K562 (cell line): ENCODE results near the gene MUCL3. TPM values are rescaled to one million over a fixed set of nuclear protein-coding genes. Genes with fewer than 3 reads are reported as not detected.

ENCODE experiments used
- ARHGAP35 ChIP-seq: fragments of 450-650 bp; IDR thresholded peaks from 2 replicates; pipeline ENCODE4 v1.6.1; 2018; ENCODE audit not compliant: partially characterized antibody
- CBX1 ChIP-seq: sonication (generic); IDR thresholded peaks from 2 replicates; pipeline ENCODE4 v1.6.1; 2016; ENCODE audit warnings: antibody characterized with exemption, low read depth, mild to moderate bottlenecking
- CEBPG ChIP-seq, 3 experiments: fragments of 200-800 bp in 1 of 3; sonication (Bioruptor generic) in 1 of 3; sonication (generic) in 1 of 3; formaldehyde crosslinking in 1 of 3; IDR thresholded peaks in 2 of 3; conservative IDR thresholded peaks in 1 of 3; 2 replicates each; pipeline versions ENCODE4 v1.6.1 to v1.8.0; 2016 to 2022; ENCODE audit warnings: missing compliant biosample characterization in 2 of 3, missing genetic modification characterization in 2 of 3, mild to moderate bottlenecking in 1 of 3, missing genetic modification reagents in 1 of 3
- SREBF1 ChIP-seq: fragments of 150-350 bp; IDR thresholded peaks from 2 replicates; pipeline ENCODE4 v1.6.1; 2014; ENCODE audit warnings: antibody characterized with exemption, low read depth, low read length, borderline replicate concordance
- SRF ChIP-seq, 2 experiments: fragments of 250-450, 450-650 bp in 1 of 2; sonication (Bioruptor Pico) in 1 of 2; sonication (generic) in 1 of 2; formaldehyde crosslinking; IDR thresholded peaks; 2 replicates each; pipeline versions ENCODE4 v1.5.0 to v1.5.1; 2020 to 2022; ENCODE audit warnings: mild to moderate bottlenecking in 1 of 2, missing genetic modification reagents in 1 of 2
- SRSF3 ChIP-seq: fragments of 200-400 bp; formaldehyde crosslinking; IDR thresholded peaks from 2 replicates; pipeline ENCODE4 v1.6.1; 2016; ENCODE audit warnings: mild to moderate bottlenecking, low read length, moderate library complexity; ENCODE audit not compliant: insufficient read depth
- STAT5B ChIP-seq: fragments of 250-450 bp; sonication (Bioruptor Pico); IDR thresholded peaks from 2 replicates; pipeline ENCODE4 v1.8.0; 2021; ENCODE audit warnings: mild to moderate bottlenecking, inconsistent platforms
- TAF9B ChIP-seq: fragments of 450-650 bp; IDR thresholded peaks from 2 replicates; pipeline ENCODE4 v1.6.1; 2018; ENCODE audit warnings: mild to moderate bottlenecking; ENCODE audit not compliant: partially characterized antibody
- ZBTB8A ChIP-seq: fragments of 450-650 bp; IDR thresholded peaks from 2 replicates; pipeline ENCODE4 v1.6.1; 2018; ENCODE audit warnings: mild to moderate bottlenecking, moderate library complexity; ENCODE audit not compliant: partially characterized antibody
- ZNF431 ChIP-seq: sonication (generic); formaldehyde crosslinking; IDR thresholded peaks from 2 replicates; pipeline ENCODE4 v1.8.0; 2022; ENCODE audit warnings: mild to moderate bottlenecking, missing genetic modification reagents
- ZNF699 ChIP-seq: fragments of 250-450 bp; sonication (Bioruptor Pico); IDR thresholded peaks from 2 replicates; pipeline ENCODE4 v1.8.0; 2021; ENCODE audit warnings: mild to moderate bottlenecking, moderate library complexity; ENCODE audit not compliant: insufficient replicate concordance
- polyA plus RNA-seq, 8 experiments: library from polyadenylated mRNA; depleted of rRNA in 4 of 8; stranded (reverse) in 5 of 8; unstranded in 3 of 8; fragments of >200 nt; fragmentation: Nextera tagmentation in 2 of 8; fragmentation: Illumina TruSeq in 1 of 8; extraction: Ambion mirVana in 2 of 8; extraction: Trizol in 1 of 8; gene quantifications; 2 replicates each; pipeline versions ENCODE4 v1.2.1 to v1.2.3, GENCODE V29; 2011 to 2014; ENCODE audit warnings: inconsistent platforms in 1 of 8, missing spikeins in 1 of 8
- total RNA-seq, 7 experiments: library from RNA; depleted of rRNA in 6 of 7; stranded (reverse); fragments of >200 nt in 6 of 7; fragmentation: Illumina TruSeq in 2 of 7; extraction: Trizol in 2 of 7; gene quantifications; 2 replicates each; pipeline versions ENCODE4 v1.2.1 to v1.2.3, GENCODE V29; 2011 to 2021; ENCODE audit warnings: low replicate concordance in 1 of 7
- TF ChIP-seq, protein P1 (sequence below): sonication (generic); formaldehyde crosslinking; IDR thresholded peaks from 2 replicates; pipeline ENCODE4 v1.8.0; 2023; ENCODE audit warnings: mild to moderate bottlenecking, missing genetic modification reagents

Gene MUCL3
- total and polyA plus RNA-seq, 9 of the 15 experiments (the other 6 are each of a cell fraction or from before 2014, with no cell fraction given), result 0.07 TPM; not detected in 8

DNA sequence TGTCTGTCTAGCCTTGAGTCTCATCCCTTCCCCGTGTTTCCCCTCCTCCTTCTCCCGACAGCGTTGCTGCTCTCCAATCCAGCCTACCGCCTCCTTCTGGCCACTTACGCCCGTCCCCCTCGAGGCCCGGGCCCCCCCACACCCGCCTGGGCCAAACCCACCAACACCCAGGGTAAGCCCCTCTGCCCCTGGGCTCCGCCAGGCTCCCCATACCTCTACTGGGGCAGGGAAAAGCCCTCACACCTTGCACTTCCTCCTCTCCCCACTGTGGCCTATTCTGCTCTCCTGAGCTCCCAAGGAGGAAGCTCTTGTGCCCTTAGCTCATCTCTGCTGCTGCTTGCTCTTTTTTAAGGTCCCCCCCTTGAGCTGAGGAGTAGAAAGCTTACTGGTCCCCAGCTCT, 45.4 kb upstream of the MUCL3 start (continued):
- TF ChIP-seq CEBPG (CRISPR knock-in tag; IDR thresholded peaks at IDR 0.05) (no peak), CEBPG (tag; conservative IDR thresholded peaks at IDR 0.05 in 1 of 2, IDR thresholded peaks at IDR 0.05 in 1 of 2) (no peak), ZBTB8A (no peak), TAF9B (no peak), ZNF699 (CRISPR knock-in tag) (no peak), SRSF3 (no peak), SREBF1 (no peak), ZNF431 (no peak), ARHGAP35 (no peak), CBX1 (no peak), STAT5B (no peak), SRF (CRISPR knock-in tag; IDR thresholded peaks at IDR 0.05) (no peak)
- TF ChIP-seq, protein P1, sequence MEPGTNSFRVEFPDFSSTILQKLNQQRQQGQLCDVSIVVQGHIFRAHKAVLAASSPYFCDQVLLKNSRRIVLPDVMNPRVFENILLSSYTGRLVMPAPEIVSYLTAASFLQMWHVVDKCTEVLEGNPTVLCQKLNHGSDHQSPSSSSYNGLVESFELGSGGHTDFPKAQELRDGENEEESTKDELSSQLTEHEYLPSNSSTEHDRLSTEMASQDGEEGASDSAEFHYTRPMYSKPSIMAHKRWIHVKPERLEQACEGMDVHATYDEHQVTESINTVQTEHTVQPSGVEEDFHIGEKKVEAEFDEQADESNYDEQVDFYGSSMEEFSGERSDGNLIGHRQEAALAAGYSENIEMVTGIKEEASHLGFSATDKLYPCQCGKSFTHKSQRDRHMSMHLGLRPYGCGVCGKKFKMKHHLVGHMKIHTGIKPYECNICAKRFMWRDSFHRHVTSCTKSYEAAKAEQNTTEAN (CRISPR knock-in tag), result no peak
